Measurements from ENCODE around the gene GTF2IRD1.
"Not testable (repeated sequence)": the region's sequence is repeated elsewhere in the genome, so short reads cannot be mapped to it uniquely, and the experiment has no call there.

Gene GTF2IRD1

DNA sequence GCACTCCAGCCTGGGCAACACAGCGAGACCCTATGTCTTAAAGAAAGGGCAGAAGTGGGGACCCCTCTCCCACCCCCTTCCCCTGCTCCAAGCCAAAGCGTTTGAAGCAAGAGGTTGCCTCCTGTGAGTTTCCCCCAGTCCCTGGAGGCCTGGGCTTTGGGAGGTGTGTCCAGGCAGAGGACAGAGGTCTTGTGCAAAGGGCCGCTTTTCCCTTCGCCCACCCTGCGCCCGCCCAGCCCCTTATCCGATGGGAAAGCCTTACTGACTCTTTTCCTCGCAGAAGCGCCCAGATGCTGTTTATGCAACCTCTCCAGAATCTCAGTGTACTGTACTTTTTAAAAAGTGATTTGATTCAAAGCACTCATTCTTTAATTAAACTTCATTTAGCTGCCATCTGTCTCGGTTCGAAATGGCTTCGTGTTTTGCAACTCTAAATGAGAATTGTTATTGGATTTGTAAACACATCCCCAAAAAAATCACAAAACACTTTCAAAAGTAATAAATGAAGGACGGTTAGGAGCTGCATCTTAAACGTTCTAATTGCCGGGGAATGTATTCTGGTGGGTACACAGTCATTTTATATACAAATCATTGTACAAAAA, 153.3 kb downstream of the GTF2IRD1 start:
- DNase-seq = no peak

DNA sequence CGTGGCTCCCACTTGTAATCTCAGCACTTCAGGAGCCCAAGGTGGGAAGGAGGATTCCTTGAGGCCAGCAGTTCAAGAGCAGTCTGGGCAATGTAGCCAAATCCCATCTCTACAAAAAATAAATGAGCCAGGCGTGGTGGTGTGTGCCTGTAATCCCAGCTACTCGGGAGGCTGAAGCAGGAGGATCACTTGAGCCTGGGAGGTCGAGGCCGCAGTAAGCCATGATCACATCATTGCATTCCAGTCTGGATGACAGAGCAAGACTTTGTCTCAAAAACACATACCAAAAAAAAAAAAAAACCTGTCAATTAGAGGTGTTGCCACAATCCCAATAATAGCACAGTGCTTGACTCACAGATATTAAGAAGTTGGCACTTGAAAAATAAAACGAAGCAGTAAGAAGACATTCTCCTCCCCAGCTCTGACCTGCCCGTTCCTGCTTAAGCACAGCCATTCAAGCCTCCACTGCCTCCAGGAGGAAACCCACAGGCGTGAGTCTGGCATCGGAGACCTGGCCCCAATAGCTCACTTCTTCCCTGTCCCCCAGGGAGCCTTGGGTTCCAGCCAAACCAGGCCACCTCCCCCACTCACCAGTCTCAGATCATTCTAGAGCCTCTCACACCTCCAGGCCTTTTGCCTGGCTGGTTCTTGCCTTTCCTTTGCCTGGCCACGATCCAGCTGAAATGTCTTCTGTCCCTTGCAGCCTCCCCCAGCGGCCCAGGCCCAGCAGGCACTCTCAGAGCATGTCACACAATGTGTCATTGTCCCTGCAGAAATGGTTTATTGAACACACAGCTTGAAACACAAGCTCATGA, 158.5 kb downstream of the GTF2IRD1 start:
- DNase-seq = no peak

GRCh38 chr7:74615933-74616780, 162.5 kb downstream of the GTF2IRD1 start:
- DNase-seq = no peak

DNA sequence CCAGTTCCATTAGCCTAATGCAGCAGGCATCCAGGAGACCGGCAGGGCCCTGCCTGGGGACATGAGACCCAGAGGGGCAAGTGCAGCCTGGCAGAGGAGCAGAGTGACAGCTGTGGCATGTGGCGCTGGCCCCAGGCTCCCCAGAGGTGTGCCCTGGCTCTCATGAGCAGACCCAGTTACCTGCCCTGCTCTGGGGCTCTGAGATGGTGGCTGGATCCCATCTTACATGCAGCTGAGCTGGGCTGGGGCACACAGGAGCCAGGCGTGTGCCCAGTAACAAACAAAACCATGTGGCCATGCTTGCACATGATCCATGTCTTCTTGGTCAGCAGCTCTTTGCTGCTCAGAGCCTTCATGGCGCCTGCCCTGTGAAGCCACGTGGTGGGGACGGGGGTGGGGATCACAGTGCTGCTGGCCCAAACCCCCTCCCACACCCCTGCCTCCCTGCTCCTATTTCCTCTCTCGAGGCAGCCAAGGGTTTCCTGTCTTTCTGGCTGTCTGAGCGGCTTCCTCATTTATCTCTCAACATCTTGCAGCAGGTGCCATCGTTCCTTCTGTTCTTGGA, 163.6 kb downstream of the GTF2IRD1 start:
- DNase-seq = peak; percentile 14

DNA sequence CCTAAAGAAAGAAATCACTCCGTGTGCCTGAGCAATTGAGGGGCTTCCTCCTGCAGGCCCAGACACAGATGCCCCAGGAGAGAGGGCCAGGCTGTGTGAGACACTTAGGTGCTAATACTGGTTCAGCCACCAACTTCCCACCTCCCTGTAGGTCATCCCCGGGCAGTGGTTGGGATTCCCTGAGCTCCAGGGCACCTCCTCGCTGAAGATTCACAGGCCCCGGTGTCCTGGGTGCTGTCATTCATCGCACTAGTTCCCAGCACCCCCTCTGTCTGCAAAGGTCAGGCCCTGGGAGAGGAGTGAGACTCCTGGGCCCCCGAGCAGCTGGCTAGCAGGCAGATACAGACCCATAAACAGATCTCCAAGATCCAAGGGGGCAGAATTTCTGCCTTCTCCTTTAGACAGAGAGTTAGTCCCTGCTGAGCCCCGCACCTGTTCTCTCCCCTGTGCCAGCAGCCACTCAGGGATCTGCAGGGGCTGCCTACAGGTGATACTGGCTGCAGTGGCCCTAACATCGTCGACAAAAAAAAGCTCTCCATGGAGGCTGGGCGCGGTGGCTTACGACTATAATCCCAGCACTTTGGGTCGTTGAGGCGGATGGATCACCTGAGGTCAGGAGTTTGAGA, 165.6 kb downstream of the GTF2IRD1 start:
- no peak for DNase-seq

GRCh38 chr7:74622228-74622749, 168.6 kb downstream of the GTF2IRD1 start:
- DNase-seq = no peak

DNA sequence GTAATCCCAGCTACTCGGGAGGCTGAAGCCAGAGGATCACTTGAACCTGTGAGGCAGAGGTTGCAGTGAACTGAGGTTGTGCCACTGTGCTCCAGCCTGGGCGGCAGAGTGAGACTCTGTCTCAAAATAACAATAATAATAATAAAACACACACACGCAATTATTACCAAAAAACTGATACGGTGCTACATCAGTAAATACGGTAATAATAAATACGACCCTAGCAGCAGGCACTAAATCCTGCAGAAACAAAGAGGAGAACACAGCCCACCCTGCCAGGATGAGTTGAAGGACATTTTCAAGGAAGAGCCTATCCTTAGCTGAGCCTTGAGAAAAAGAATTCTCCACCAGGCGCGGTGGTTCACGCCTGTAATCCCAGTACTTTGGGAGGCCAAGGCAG, 169.4 kb downstream of the GTF2IRD1 start:
- DNase-seq = no peak

GRCh38 chr7:74625446-74625845, 171.7 kb downstream of the GTF2IRD1 start:
- DNase-seq = no peak

DNA sequence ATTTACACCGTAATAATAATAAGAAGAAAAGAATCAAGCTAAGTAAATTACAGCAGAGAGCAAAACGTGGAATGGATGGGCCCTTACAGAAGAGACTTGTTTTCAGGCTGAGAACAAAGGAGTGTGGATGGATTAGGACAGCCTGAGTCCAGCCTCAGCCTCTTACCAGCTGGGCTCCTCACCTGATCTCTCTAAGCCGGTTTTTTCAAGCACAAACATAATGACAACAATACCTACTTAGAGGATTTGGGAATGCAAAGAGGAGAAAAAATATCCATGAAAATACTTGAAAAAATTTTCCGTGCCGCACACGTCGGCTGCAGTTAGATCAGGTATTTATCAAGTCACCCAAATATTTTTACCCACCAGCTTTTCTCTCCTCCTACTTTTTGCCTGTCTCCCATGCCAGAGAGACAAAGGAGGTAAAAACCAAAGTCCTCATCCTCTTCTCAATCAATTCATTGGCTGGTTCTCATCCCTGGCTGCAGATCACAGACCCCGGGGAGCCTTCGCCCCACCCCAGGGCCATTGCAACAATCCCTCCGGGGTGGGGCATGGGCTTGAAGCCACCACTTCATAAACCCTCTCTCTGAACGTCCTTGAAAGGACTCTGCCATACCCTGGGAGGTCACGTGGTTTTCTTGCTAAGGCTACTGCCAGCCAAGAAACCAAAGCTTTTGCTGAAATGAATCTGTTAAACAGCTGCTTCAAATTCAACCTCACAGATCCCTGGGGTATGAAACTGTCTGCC, 174.1 kb downstream of the GTF2IRD1 start:
- DNase-seq = no peak

- DNase-seq = no peak
Measured at GRCh38 chr7:74632505-74632904, 178.8 kb downstream of the GTF2IRD1 start.

- no peak for DNase-seq
Measured at GRCh38 chr7:74633451-74633921, 179.8 kb downstream of the GTF2IRD1 start.

- no peak for DNase-seq
Measured at GRCh38 chr7:74637745-74638144, 184.0 kb downstream of the GTF2IRD1 start.

DNA sequence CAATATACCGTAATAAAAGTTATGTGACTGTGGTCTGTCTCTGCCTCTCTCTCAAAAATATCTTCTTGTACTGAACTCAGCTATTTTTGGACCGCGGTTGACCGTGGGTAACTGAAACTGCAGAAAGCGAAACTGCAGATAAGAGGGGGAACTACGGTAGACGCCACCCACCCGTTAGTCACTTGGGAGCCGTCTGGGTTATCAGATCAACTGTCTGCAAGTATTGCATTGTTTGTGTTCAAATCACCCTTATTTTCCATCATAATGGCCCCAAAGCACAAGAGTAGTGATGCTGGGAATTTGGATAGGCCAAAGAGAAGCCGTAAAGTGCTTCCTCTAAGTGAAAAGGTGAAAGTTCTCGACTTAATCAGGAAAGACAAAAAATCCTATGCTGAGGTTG, 196.3 kb downstream of the GTF2IRD1 start:
- DNase-seq = peak; percentile 78

DNA sequence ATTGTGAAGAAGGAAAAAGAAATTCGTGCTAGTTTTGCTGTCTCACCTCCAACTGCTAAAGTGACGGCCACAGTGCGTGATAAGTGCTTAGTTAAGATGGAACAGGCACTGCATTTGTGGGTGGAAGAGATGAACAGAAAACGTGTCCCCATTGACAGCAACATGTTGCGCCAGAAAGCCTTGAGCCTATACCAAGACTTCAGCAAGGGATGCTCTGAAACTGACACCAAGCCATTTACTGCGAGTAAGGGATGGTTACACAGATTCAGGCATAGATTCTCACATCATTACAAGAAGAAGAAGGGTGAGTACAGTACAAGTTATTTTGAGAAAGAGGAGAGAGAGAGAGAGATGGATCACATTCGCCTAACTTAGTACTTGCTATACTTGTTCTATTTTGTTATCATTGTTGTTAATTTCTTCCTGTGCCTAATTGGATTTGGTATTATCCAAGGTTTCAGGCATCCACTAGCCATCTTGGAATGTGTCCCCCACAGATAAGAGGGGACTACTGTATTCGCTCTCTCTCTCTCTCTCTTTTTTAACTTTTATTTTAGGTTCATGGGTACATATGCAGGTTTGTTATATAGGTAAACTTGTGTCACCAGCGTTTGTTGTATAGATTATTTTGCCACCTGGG, 196.9 kb downstream of the GTF2IRD1 start:
- DNase-seq = not testable (repeated sequence)

DNA sequence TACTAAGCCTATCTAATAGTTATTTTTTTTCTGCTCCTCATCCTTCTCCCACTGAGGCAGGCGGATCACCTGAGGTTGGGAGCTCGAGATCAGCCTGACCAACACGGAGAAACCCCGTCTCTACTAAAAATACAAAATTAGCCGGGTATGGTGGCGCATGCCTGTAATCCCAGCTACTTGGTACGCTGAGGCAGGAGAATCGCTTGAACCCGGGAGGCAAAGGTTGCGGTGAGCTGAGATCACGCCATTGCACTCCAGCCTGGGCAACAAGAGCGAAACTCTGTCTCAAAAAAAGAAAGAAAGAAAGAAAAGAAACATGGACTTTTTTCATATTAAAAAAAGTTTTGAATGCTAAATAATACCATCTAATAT, 197.4 kb downstream of the GTF2IRD1 start:
- DNase-seq = not testable (repeated sequence)
